Measurements from ENCODE around the gene TGFBR3. TPM values are rescaled to one million over a fixed set of nuclear protein-coding genes. Genes with fewer than 3 reads are reported as not detected.

Gene TGFBR3
- total and polyA plus RNA-seq, 8 donors, result 6.0 to 34.8 (median 21.4) TPM

GRCh38 chr1:91833946-91834345 is 52.0 kb downstream of the TGFBR3 start:
- Histone ChIP-seq H3K27me3 (no peaks in the 10 kb centered on the region), H3K4me1 (peaks cover 23 to 35% (median 34%) of the 10 kb centered on the region in 3 donors), H3K36me3 (no peaks in the 10 kb centered on the region), H3K4me3 (no peak overlapping the region), H3K9me3 (no peaks in the 10 kb centered on the region), H3K27ac (no peak overlapping the region)
- DNase-seq, result no peak
- ATAC-seq, result no peak
- FAIRE-seq, result no peak
- intact Hi-C loops (cut with DNase I), result no loop called here
- TF ChIP-seq, protein P1, sequence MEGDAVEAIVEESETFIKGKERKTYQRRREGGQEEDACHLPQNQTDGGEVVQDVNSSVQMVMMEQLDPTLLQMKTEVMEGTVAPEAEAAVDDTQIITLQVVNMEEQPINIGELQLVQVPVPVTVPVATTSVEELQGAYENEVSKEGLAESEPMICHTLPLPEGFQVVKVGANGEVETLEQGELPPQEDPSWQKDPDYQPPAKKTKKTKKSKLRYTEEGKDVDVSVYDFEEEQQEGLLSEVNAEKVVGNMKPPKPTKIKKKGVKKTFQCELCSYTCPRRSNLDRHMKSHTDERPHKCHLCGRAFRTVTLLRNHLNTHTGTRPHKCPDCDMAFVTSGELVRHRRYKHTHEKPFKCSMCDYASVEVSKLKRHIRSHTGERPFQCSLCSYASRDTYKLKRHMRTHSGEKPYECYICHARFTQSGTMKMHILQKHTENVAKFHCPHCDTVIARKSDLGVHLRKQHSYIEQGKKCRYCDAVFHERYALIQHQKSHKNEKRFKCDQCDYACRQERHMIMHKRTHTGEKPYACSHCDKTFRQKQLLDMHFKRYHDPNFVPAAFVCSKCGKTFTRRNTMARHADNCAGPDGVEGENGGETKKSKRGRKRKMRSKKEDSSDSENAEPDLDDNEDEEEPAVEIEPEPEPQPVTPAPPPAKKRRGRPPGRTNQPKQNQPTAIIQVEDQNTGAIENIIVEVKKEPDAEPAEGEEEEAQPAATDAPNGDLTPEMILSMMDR (IDR thresholded peaks at IDR 0.05), result no peak
- 99 to 100% methylated on average over 1 of the region's 1 CpG for WGBS, 2 donors

- FAIRE-seq (no peak), DNase-seq (no peak), ATAC-seq (no peak)
- TF ChIP-seq, protein P1 (IDR thresholded peaks at IDR 0.05), result no peak
- H3K36me3 ChIP-seq, result no peaks in the 10 kb centered on the region
- no peaks in the 10 kb centered on the region for H3K9me3 ChIP-seq
- WGBS, 2 donors, result 53 to 54% methylated on average over 8 of the region's 8 CpGs
- intact Hi-C loops (cut with DNase I), result no loop called here
- peaks cover 34 to 48% (median 40%) of the 10 kb centered on the region in 3 donors for H3K4me1 ChIP-seq
- no peaks in the 10 kb centered on the region for H3K27me3 ChIP-seq
- H3K4me3 ChIP-seq, result no peak overlapping the region
- H3K27ac ChIP-seq, result peak overlapping the region in 3 of 4 donors; percentile 20 to 89 (median 84)
Observed at GRCh38 chr1:91831132-91831930, 54.6 kb downstream of the TGFBR3 start.

- Histone ChIP-seq H3K9me3 (no peaks in the 10 kb centered on the region), H3K4me1 (peaks cover 34 to 48% (median 40%) of the 10 kb centered on the region in 3 donors), H3K36me3 (no peaks in the 10 kb centered on the region), H3K4me3 (no peak overlapping the region), H3K27me3 (no peaks in the 10 kb centered on the region), H3K27ac (peak overlapping the region in 3 of 4 donors; percentile 20 to 89 (median 84))
- intact Hi-C loops (cut with DNase I), result no loop called here
- ATAC-seq, result peak; percentile 50 to 72 (median 62)
- DNase-seq, result peak in 5 of 6 donors; percentile 70 to 86 (median 80)
- TF ChIP-seq, protein P1 (IDR thresholded peaks at IDR 0.05), result peak in 3 of 4 donors; percentile 7 to 15 (median 9)
- WGBS, 2 donors, result 46 to 53% methylated on average over 10 of the region's 10 CpGs
- no peak for FAIRE-seq
Observed at GRCh38 chr1:91830242-91831131, 55.5 kb downstream of the TGFBR3 start.

DNA sequence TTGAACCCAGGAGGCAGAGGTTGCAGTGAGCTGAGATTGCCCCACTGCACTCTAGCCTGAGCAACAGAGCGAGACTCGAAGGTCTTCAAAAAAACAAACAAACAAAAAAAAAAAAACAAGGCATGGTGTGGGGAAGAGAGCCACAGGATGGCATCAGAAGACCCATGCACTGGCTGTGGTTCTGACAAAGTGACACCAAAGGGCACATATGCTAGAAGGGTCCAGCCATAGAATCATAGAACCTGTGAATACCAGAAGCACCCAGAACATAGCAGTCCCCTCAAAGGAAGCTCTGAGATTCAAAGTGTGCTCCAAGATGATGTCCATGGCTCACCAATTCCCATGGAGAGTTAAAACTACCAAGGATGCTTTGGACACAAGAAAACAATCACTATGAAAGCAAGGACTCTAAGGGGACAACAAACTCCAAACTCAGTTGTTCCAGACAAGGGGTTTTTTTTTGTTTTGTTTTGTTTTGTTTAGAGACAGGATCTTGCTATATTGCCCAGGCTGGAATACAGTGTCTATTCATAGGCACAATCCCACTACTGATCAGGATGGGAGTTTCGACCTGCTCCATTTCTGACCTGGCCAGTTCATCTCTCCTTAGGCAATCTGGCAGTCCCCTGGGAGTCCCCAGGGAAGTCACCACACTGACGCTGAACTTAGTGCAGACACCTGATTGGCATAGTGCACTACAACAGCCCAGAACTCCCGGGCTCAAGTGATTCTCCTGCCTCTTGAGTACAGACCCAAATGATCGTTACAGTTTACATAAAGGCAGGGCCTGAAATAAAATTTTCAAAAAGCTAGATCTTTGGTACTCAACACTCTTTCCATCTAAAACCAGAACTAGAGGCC is 56.4 kb downstream of the TGFBR3 start:
- ATAC-seq (no peak), FAIRE-seq (no peak), DNase-seq (no peak)
- Histone ChIP-seq H3K4me3 (peak overlapping the region in 1 of 4 donors; percentile 28), H3K9me3 (no peaks in the 10 kb centered on the region), H3K27me3 (no peaks in the 10 kb centered on the region), H3K4me1 (peaks cover 34 to 48% (median 40%) of the 10 kb centered on the region in 3 donors), H3K36me3 (no peaks in the 10 kb centered on the region), H3K27ac (peak overlapping the region; percentile 54 to 89 (median 78))
- 84 to 88% methylated on average over 6 of the region's 6 CpGs for WGBS, 2 donors
- TF ChIP-seq, protein P1 (IDR thresholded peaks at IDR 0.05), result no peak
- intact Hi-C loops (cut with DNase I), result no loop called here

All from pancreas (tissue), 10 donors.